ENCODE data around the gene GPN2.

DNA sequence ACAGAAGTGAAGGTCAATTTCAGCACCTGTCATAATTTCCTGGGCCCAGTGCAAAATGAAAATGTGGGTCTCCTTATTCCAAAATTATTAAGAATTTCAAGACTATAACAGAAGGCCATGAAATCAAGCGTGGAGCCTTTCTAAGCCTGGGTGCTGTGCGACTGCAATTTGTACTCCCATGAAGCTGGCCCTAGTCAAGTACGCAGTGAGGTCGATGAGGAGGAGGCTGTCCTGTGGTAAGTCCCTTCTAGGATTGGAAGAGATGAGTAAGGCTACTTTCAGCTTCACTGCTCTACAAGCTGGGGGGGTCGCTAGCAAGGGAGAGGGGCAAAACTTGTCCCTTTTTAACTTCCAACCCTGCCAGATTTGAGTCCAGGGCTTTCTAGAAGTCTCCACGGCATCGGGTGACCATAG is 31.1 kb upstream of the GPN2 start:
- TF ChIP-seq CTCF (IDR thresholded peaks at IDR 0.05): no peak
- no peak for TF ChIP-seq POLR2AphosphoS5 (IDR thresholded peaks at IDR 0.05; ENCODE audit: low read depth, low read length)
- no peak for TF ChIP-seq SIN3A (IDR thresholded peaks at IDR 0.05; ENCODE audit: borderline replicate concordance, insufficient read depth, low read depth, low read length)
